Brain microvascular endothelial cell (primary cell): ENCODE data around the gene URB1.

Source experiments
- DNase-seq: peaks from one replicate; pipeline ENCODE4 v3.0.0-alpha.2; 2020
- H3K27ac ChIP-seq: fragments of 250-450 bp; sonication (Bioruptor Pico); 2 replicates; pipeline ENCODE4 v1.5.1; 2020; ENCODE audit warnings: mild to moderate bottlenecking, moderate library complexity
- H3K27me3 ChIP-seq: fragments of 250-450 bp; sonication (Bioruptor Pico); replicated peaks from 2 replicates; pipeline ENCODE4 v1.5.1; 2020; ENCODE audit warnings: mild to moderate bottlenecking
- H3K36me3 ChIP-seq: fragments of 250-450 bp; sonication (Bioruptor Pico); replicated peaks from 2 replicates; pipeline ENCODE4 v1.5.1; 2020; ENCODE audit warnings: mild to moderate bottlenecking
- H3K4me3 ChIP-seq: 2 replicates; pipeline ENCODE4 v1.5.1; 2011; ENCODE audit warnings: low read depth, mild to moderate bottlenecking, control low read depth, low read length, moderate library complexity
- CTCF ChIP-seq: IDR thresholded peaks from 2 replicates; pipeline ENCODE4 v1.5.1; 2011; ENCODE audit warnings: low read depth, mild to moderate bottlenecking, moderate library complexity, low read length, control low read depth, inconsistent platforms; ENCODE audit errors: missing control alignments
- in situ Hi-C: cut with HindIII; loops from 2 replicates; pipeline ENCODE4 v1.10.0; 2017; ENCODE audit warnings: low sequenced_read_pairs, low pct_ligation_motif_present

The URB1 gene

GRCh38 chr21:32303385-32303784 lies 89.4 kb downstream of the URB1 start:
- DNase-seq, result no peak
- H3K4me3 ChIP-seq, result no peak overlapping the region
- no peaks in the 10 kb centered on the region for H3K27me3 ChIP-seq
- no peak for TF ChIP-seq CTCF
- in situ Hi-C loops, result no loop called here
- H3K36me3 ChIP-seq, result peaks cover 8% of the 10 kb centered on the region
- H3K27ac ChIP-seq, result no peak overlapping the region

DNA sequence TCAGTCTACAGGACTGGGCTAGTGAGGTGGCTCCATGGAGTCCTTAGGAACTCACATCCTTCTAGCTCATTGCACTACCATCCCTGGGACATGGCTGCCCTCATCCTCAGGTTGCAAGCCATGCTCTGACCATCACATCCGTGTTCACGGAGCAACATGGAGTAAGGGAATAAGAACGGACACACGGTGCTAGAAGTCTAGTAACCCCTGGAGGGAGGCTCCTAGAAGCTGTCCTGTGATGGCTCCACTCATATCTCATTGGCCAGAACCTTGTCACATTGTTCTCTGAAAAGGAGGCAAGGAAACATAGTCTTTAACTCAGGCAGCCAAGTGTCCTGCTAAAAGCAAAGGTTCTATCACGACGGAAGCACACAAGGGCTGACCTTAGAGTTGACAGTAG lies 90.3 kb downstream of the URB1 start:
- Histone ChIP-seq H3K4me3 (no peak overlapping the region), H3K27me3 (no peaks in the 10 kb centered on the region), H3K27ac (no peak overlapping the region), H3K36me3 (peaks cover 6% of the 10 kb centered on the region)
- in situ Hi-C loops, result no loop called here
- DNase-seq, result no peak
- TF ChIP-seq CTCF, result no peak

DNA sequence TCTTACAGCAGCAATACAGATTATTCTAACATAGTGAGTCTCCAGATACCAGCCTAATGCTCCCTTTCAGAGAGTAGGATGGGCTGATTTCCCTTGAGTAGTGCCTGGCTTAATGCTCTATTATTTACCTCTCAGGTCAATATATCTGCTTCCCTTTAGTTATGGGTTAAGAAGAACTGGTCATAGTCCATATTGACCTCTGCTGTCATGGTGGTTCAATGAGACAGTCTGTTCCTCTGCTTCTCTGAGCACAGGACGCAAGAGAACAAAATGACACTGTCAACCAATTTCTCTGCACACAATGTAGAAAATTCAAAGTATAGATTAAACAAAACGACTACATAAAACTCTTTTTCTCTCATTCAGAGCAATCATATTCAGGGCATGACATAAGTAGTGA lies 91.2 kb downstream of the URB1 start:
- in situ Hi-C loops, result no loop called here
- H3K36me3 ChIP-seq, result peaks cover under 1% of the 10 kb centered on the region

GRCh38 chr21:32300117-32300681 lies 92.6 kb downstream of the URB1 start:
- no peaks in the 10 kb centered on the region for H3K27me3 ChIP-seq
- no peak for DNase-seq
- TF ChIP-seq CTCF, result no peak
- H3K27ac ChIP-seq, result no peak overlapping the region
- no peaks in the 10 kb centered on the region for H3K36me3 ChIP-seq
- H3K4me3 ChIP-seq, result no peak overlapping the region
- in situ Hi-C loops, result no loop called here

More for the DNA sequence above, 91.2 kb downstream of the URB1 start:
- Histone ChIP-seq H3K27ac (no peak overlapping the region), H3K27me3 (no peaks in the 10 kb centered on the region), H3K4me3 (no peak overlapping the region)
- DNase-seq, result no peak
- no peak for TF ChIP-seq CTCF

DNA sequence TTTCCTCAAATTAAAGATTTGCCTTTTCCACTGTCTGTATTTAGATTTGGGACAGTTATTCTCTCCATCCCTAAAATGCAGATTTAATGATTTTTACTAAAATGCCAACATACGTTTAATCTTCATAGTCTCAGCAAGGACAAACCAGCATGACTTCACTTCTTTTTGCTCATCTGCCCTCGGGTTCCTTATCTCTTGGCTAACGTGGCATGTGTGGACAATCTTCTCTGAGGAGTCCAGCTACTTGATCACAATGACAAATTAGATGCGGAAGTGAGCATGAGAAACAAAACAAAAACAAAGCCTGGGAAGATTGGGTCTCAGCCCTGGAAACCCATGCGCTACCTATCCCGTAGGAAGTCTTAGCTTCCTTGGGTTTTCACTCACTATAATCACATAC lies 93.1 kb downstream of the URB1 start:
- H3K27me3 ChIP-seq, result no peaks in the 10 kb centered on the region
- H3K27ac ChIP-seq, result no peak overlapping the region
- DNase-seq, result no peak
- no peak for TF ChIP-seq CTCF
- in situ Hi-C loops, result no loop called here
- H3K4me3 ChIP-seq, result no peak overlapping the region
- H3K36me3 ChIP-seq, result no peaks in the 10 kb centered on the region

- no peak for DNase-seq
- Histone ChIP-seq H3K27me3 (no peaks in the 10 kb centered on the region), H3K27ac (no peak within 1 kb of the TSS), H3K4me3 (no peak within 1 kb of the TSS), H3K36me3 (no peaks in the 10 kb centered on the region)
- no peak for TF ChIP-seq CTCF
- in situ Hi-C loops, result no loop called here
Observed at GRCh38 chr21:32298658-32299081, 94.1 kb downstream of the URB1 start, which contains the start of gene MRAP. TSS of gene MRAP (plus strand) at chr21:32298855. CDS start at chr21:32298972, 117 bp downstream.
